ENCODE results near the gene RASGRF1. TPM values are rescaled to one million over a fixed set of nuclear protein-coding genes. Genes with fewer than 3 reads are reported as not detected.
A peak's percentile ranks its signal among the peaks of the same experiment; 100 is the strongest.
"Not testable (repeated sequence)": the region's sequence is repeated elsewhere in the genome, so short reads cannot be mapped to it uniquely, and the experiment has no call there.

The RASGRF1 gene
- total RNA-seq, 1 donor from 2014 or later = 82.6 TPM

- H3K9me3 ChIP-seq = no peaks in the 10 kb centered on the region
- peaks cover 96% of the 10 kb centered on the region for H3K36me3 ChIP-seq
- TF ChIP-seq, protein P1, sequence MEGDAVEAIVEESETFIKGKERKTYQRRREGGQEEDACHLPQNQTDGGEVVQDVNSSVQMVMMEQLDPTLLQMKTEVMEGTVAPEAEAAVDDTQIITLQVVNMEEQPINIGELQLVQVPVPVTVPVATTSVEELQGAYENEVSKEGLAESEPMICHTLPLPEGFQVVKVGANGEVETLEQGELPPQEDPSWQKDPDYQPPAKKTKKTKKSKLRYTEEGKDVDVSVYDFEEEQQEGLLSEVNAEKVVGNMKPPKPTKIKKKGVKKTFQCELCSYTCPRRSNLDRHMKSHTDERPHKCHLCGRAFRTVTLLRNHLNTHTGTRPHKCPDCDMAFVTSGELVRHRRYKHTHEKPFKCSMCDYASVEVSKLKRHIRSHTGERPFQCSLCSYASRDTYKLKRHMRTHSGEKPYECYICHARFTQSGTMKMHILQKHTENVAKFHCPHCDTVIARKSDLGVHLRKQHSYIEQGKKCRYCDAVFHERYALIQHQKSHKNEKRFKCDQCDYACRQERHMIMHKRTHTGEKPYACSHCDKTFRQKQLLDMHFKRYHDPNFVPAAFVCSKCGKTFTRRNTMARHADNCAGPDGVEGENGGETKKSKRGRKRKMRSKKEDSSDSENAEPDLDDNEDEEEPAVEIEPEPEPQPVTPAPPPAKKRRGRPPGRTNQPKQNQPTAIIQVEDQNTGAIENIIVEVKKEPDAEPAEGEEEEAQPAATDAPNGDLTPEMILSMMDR (IDR thresholded peaks at IDR 0.05) = no peak
- intact Hi-C loops (cut with DNase I) = no loop called here
- DNase-seq (no peak), ATAC-seq (no peak)
- H3K27ac ChIP-seq = no peak overlapping the region
- H3K4me1 ChIP-seq = peaks cover 37% of the 10 kb centered on the region
- no peaks in the 10 kb centered on the region for H3K27me3 ChIP-seq (ENCODE audit: low read depth)
- no peak overlapping the region for H3K4me3 ChIP-seq
These were observed 158.2 kb downstream of the RASGRF1 start for GRCh38 chr15:78932258-78932808.

DNA sequence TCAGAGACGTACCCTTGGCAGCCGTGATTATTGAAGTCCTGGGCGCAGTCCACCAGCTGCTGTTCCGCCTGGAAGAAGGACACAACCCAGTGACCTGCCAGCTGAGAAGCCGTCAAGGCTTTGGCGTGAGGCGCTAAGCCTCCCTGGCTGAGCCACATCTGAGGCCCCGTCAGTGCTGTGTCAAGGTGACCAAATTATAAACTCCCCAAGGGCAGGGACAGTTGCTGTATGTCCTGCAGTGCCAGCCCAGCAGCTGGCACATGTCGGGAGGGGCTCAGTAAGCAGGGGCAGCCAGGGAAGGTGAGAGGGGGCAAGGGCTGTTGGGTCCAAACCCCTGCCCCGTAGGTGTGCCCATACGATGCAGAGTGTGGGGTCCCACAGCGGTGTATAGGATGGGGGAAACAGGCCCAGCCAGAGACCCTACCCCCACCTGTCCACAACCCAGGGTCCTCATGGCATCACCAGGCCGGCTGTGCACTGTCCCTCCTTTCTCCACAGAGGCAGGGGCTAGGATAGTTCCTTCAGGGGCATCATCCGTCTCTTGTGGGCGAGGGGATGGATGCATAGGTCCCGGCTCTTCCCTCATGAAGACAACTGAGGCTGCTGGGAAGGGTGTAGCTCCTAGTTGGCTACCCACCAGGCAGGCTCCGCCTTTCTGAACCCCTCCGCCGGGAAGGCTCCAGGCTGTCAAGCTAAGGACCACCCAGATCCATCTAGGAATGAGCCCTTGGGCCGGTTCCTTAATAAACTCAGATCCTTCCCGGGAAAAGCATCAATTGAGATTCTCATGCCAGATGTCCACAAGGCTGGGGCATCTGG lies 158.9 kb downstream of the RASGRF1 start:
- Histone ChIP-seq H3K9me3 (no peaks in the 10 kb centered on the region), H3K27ac (no peak overlapping the region), H3K27me3 (ENCODE audit: low read depth) (no peaks in the 10 kb centered on the region), H3K36me3 (peaks cover 96% of the 10 kb centered on the region), H3K4me1 (peaks cover 30% of the 10 kb centered on the region), H3K4me3 (no peak overlapping the region)
- ATAC-seq (peak in 1 of 2 donors; percentile 2), DNase-seq (no peak)
- intact Hi-C loops (cut with DNase I) = no loop called here
- TF ChIP-seq, protein P1 (IDR thresholded peaks at IDR 0.05) = no peak

DNA sequence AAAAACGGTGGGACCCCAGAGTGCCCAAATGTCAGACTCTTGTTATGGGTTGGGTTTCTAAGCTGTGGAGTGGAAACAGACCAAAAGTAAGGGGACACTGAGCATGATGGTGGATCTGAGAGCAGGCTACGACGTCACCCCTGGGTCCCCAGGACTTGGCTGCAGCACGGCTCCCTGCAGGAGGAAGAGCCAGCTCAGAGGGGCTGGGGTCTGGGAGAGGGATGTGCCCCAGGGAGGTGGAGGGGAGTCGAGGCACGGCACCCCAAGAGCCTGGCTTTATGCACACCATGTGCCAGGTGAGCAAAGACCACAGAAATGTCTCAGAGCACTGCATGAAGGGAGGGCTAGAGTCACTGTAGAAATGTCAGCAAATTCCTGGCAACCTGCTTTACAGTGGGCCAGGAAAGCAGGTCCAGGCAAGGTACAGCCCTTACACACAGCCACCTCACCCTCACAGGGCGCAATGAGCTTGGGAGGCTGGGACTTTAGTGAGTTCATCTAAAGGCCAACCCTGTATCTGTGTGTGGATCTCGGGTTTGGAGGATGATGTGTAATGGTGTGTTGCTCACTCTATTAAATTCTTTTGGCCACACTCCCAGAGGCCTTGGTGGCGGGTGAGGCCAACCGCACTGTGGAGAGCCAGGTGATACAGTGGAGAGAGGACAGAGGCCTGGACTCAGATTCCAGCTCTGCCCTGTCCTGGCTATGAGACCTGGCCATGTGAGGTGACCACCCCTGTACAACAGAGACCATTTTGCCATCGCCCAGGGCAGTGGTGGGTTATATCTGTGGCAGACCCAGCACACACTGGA lies 159.8 kb downstream of the RASGRF1 start:
- Histone ChIP-seq H3K4me3 (no peak overlapping the region), H3K27ac (no peak overlapping the region), H3K36me3 (peaks cover 96% of the 10 kb centered on the region), H3K4me1 (peaks cover 21% of the 10 kb centered on the region), H3K9me3 (no peaks in the 10 kb centered on the region), H3K27me3 (ENCODE audit: low read depth) (no peaks in the 10 kb centered on the region)
- ATAC-seq = peak; percentile 20 to 23
- no peak for DNase-seq
- TF ChIP-seq, protein P1 (IDR thresholded peaks at IDR 0.05) = no peak
- intact Hi-C loops (cut with DNase I) = no loop called here

DNA sequence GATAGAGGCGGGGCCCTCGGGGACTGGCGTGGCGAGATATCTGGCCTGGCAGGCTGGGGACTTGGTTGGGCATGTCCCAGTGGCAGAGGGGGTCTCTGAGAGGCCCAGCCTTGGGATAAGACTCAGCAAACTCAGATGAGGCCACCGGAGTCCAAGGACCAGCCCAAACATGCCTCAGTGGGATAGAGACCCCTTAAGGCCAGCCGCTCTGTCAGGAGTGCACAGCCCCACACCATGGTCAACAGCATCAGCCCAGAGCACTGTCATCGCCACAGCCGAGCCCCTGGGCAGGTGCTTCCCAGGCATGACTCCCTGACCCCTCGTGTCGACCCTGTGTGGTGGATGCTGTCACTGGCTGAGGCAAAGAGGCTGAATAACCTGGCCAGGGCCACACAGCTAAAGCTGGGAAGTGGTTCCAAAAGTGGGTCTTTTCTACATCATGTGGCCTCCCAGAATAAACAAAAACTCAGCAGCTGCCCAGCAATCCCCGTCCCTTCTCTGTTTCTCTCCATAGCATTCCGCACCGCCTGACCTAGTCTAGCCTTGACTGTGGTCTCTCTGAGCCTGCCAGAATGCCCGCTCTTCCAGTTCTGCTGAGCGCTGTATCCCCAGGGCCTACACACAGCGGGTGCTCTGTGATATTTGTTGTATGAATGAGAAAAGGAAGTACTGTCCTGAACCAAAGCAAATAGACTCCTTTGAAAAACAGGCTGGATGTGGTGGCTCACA lies 160.9 kb downstream of the RASGRF1 start:
- H3K4me1 ChIP-seq = peaks cover 16% of the 10 kb centered on the region
- no peaks in the 10 kb centered on the region for H3K9me3 ChIP-seq
- H3K27me3 ChIP-seq (ENCODE audit: low read depth) = no peaks in the 10 kb centered on the region
- TF ChIP-seq, protein P1 (IDR thresholded peaks at IDR 0.05) = no peak
- H3K36me3 ChIP-seq = peaks cover 96% of the 10 kb centered on the region
- no peak overlapping the region for H3K27ac ChIP-seq
- DNase-seq (no peak), ATAC-seq (no peak)
- no peak overlapping the region for H3K4me3 ChIP-seq
- intact Hi-C loops (cut with DNase I) = no loop called here

DNA sequence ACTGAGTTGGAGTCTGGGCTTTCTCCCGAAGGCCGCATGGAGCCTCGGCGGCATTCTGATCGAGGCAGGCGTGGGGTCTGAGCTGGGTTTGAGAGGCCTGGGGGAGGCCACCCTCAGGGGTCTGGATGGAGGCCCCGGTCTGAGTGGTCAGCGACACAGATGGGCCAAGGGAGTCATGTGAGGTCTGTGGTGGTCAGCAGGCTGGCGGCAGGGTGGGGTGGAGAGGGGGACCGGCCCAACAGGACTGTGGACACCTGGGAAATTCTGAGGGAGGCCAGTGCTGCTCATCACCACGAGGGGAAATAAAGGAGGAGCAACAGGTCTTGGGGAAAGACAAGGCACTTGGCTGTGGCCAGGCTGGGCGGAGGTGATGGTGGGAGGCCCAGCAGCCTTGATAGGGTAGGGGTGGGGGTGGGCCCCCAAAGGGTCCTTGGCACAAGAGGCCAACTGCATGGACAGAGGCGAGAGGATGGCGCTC lies 161.9 kb downstream of the RASGRF1 start:
- TF ChIP-seq, protein P1 (IDR thresholded peaks at IDR 0.05) = no peak
- Histone ChIP-seq H3K27ac (no peak overlapping the region), H3K4me1 (peaks cover 6% of the 10 kb centered on the region), H3K36me3 (peaks cover 96% of the 10 kb centered on the region), H3K27me3 (ENCODE audit: low read depth) (no peaks in the 10 kb centered on the region), H3K4me3 (no peak overlapping the region), H3K9me3 (no peaks in the 10 kb centered on the region)
- ATAC-seq (no peak), DNase-seq (no peak)
- intact Hi-C loops (cut with DNase I) = no loop called here

DNA sequence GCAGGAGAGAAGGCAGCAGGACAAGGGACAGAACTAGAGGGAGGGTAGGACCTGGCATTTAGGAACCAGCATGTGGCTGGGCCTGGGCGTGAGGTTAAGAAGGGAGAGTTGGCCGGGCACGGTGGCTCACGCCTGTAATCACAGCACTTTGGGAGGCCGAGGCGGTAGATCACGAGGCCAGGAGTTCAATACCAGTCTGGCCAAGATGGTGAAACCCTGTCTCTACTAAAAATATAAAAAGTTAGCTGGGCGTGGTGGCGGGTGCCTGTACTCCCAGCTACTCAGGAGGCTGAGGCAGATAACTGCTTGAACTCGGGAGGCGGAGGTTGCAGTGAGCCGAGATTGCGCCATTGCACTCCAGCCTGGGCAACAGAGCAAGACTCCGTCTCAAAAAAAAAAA lies 162.4 kb downstream of the RASGRF1 start:
- DNase-seq; H3K9me3 ChIP-seq; H3K4me1 ChIP-seq; H3K27me3 ChIP-seq (ENCODE audit: low read depth); H3K27ac ChIP-seq; ATAC-seq; H3K4me3 ChIP-seq; intact Hi-C loops (cut with DNase I): not testable (repeated sequence)
- H3K36me3 ChIP-seq = peaks cover 96% of the 10 kb centered on the region
